SK-N-SH (cell line): Measurements from ENCODE around the gene MACROD2.

Source experiments
- CTCF ChIP-seq: fragments of 200-600 bp; sonication (generic); IDR thresholded peaks from 2 replicates; pipeline ENCODE4 v1.6.1; 2017; ENCODE audit warnings: antibody characterized with exemption, mild to moderate bottlenecking, moderate library complexity
- EP300 ChIP-seq, 2 experiments: IDR thresholded peaks; 2 replicates each; pipeline versions ENCODE4 v1.4.0 to v1.6.1; 2012; ENCODE audit warnings: borderline replicate concordance in 1 of 2, low read depth in 1 of 2, low read length in 1 of 2
- EZH2phosphoT487 ChIP-seq: fragments of 200-600 bp; sonication (generic); IDR thresholded peaks from 2 replicates; pipeline ENCODE4 v1.6.1; 2017; ENCODE audit warnings: low read depth, mixed run types, mild to moderate bottlenecking, antibody characterized with exemption, moderate library complexity, borderline replicate concordance
- FOSL2 ChIP-seq: IDR thresholded peaks from 2 replicates; pipeline ENCODE4 v1.4.0; 2012; ENCODE audit warnings: low read depth, mild to moderate bottlenecking, moderate library complexity, borderline replicate concordance
- FOXM1 ChIP-seq: IDR thresholded peaks from 2 replicates; pipeline ENCODE4 v1.4.0; 2012; ENCODE audit warnings: low read depth, mild to moderate bottlenecking
- GABPA ChIP-seq: IDR thresholded peaks from 2 replicates; pipeline ENCODE4 v1.4.0; 2012; ENCODE audit warnings: low read depth, mild to moderate bottlenecking
- MAX ChIP-seq: IDR thresholded peaks from 2 replicates; pipeline ENCODE4 v1.4.0; 2012; ENCODE audit warnings: low read depth
- PBX3 ChIP-seq: IDR thresholded peaks from 2 replicates; pipeline ENCODE4; 2012
- POLR2AphosphoS5 ChIP-seq: IDR thresholded peaks from 2 replicates; pipeline ENCODE4 v1.6.1; 2012; ENCODE audit warnings: low read depth, low read length
- RCOR1 ChIP-seq: fragments of 150-350 bp; IDR thresholded peaks from 2 replicates; pipeline ENCODE4 v1.6.1; 2017; ENCODE audit warnings: antibody characterized with exemption, low read length
- REST ChIP-seq: IDR thresholded peaks from 2 replicates; pipeline ENCODE4 v1.6.1; 2012; ENCODE audit warnings: mild to moderate bottlenecking, low read depth, low read length, moderate library complexity
- SIN3A ChIP-seq: IDR thresholded peaks from 2 replicates; pipeline ENCODE4 v1.6.1; 2012; ENCODE audit warnings: low read depth, mild to moderate bottlenecking, low read length, moderate library complexity, borderline replicate concordance
- SMC3 ChIP-seq: IDR thresholded peaks from 2 replicates; pipeline ENCODE4 v1.6.1; 2012; ENCODE audit warnings: low read depth, low read length, improper control_type of control experiment
- TEAD4 ChIP-seq: IDR thresholded peaks from 2 replicates; pipeline ENCODE4 v1.4.0; 2012; ENCODE audit warnings: mild to moderate bottlenecking, borderline replicate concordance; ENCODE audit not compliant: insufficient read depth

GRCh38 chr20:14544688-14545087 lies 549.4 kb downstream of the MACROD2 start:
- TF ChIP-seq SIN3A (no peak), POLR2AphosphoS5 (no peak), CTCF (no peak), MAX (no peak), REST (no peak), EP300 (IDR thresholded peaks at IDR 0.05; ENCODE audit: borderline replicate concordance in 1 of 2, low read depth in 1 of 2, low read length in 1 of 2) (no peak), TEAD4 (no peak), FOXM1 (no peak), SMC3 (no peak), FOSL2 (no peak), GABPA (no peak), RCOR1 (no peak), PBX3 (no peak), EZH2phosphoT487 (no peak)
